IgD-negative memory B cell (primary cell): Measurements from ENCODE around the gene CEP72. TPM values are rescaled to one million over a fixed set of nuclear protein-coding genes. Genes with fewer than 3 reads are reported as not detected.

Experiments used
- polyA plus RNA-seq: library from polyadenylated mRNA; unstranded; fragments of 300-500 nt; fragmentation: Illumina TruSeq; gene quantifications from one replicate; pipeline ENCODE4 v1.2.3, GENCODE V29; 2021

The CEP72 gene
- polyA plus RNA-seq, 1 donor from 2014 or later, result 5.4 TPM

Other genes starting within 250 kb of the CEP72 start
- gene EXOC3, start 169.2 kb upstream of the CEP72 start, polyA plus RNA-seq, result 25.8 TPM
- gene SLC9A3, start 87.9 kb upstream of the CEP72 start, polyA plus RNA-seq, result 1.2 TPM
- gene TPPP, start 81.0 kb downstream of the CEP72 start, polyA plus RNA-seq, result not detected
- not detected for gene ZDHHC11B, start 172.4 kb downstream of the CEP72 start, polyA plus RNA-seq
- gene ZDHHC11, start 238.6 kb downstream of the CEP72 start, polyA plus RNA-seq, result not detected